Stomach (tissue), 4 donors: ENCODE results near the gene STAMBPL1.

Source experiments
- EP300 ChIP-seq: sonication (generic); formaldehyde crosslinking; IDR thresholded peaks from one replicate; pipeline ENCODE4 v1.6.1; 2017; ENCODE audit warnings: antibody characterized with exemption
- TF ChIP-seq, protein P1 (sequence below), 7 experiments: fragments of 450-650 bp in 4 of 7; fragments of 200-600 bp in 3 of 7; sonication (generic) in 3 of 7; IDR thresholded peaks; one replicate each; pipeline ENCODE4 v1.5.1; 2016 to 2019; ENCODE audit warnings: antibody characterized with exemption in 7 of 7, control low read depth in 2 of 7, mild to moderate bottlenecking in 1 of 7

DNA sequence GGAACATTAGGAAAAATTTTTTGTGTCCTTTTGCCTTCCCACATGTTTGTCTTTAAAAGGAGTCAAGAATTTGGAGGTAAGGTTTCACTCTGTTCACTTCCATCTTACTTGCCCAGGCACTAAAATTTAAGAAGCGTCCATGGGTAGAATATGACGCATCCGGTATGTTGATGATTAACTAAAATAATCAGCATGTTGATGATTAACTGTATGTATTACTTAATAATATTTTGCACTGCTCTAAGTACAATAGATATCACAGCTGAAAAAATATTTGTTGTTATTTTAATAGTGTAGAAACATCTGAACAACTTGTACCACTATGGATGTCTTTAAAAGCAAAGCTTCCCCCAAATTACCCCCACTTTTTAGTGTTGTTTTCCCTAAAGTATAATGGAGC lies 39.9 kb upstream of the STAMBPL1 start:
- TF ChIP-seq, protein P1, sequence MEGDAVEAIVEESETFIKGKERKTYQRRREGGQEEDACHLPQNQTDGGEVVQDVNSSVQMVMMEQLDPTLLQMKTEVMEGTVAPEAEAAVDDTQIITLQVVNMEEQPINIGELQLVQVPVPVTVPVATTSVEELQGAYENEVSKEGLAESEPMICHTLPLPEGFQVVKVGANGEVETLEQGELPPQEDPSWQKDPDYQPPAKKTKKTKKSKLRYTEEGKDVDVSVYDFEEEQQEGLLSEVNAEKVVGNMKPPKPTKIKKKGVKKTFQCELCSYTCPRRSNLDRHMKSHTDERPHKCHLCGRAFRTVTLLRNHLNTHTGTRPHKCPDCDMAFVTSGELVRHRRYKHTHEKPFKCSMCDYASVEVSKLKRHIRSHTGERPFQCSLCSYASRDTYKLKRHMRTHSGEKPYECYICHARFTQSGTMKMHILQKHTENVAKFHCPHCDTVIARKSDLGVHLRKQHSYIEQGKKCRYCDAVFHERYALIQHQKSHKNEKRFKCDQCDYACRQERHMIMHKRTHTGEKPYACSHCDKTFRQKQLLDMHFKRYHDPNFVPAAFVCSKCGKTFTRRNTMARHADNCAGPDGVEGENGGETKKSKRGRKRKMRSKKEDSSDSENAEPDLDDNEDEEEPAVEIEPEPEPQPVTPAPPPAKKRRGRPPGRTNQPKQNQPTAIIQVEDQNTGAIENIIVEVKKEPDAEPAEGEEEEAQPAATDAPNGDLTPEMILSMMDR (IDR thresholded peaks at IDR 0.05) = no peak
- TF ChIP-seq EP300 = no peak
